K562 (cell line): ENCODE results near the gene ZCRB1. TPM values are rescaled to one million over a fixed set of nuclear protein-coding genes. Genes with fewer than 3 reads are reported as not detected.

Experiments used
- CXXC5 ChIP-seq: fragments of 250-450 bp; sonication (Bioruptor Pico); IDR thresholded peaks from 2 replicates; pipeline ENCODE4 v1.8.0; 2022; ENCODE audit warnings: inconsistent platforms, mild to moderate bottlenecking, moderate library complexity
- DACH1 ChIP-seq: fragments of 450-650 bp; IDR thresholded peaks from 2 replicates; pipeline ENCODE4 v1.6.1; 2018; ENCODE audit not compliant: partially characterized antibody
- E2F3 ChIP-seq: fragments of 250-450 bp; sonication (Bioruptor Pico); IDR thresholded peaks from 2 replicates; pipeline ENCODE4 v1.4.0; 2020; ENCODE audit warnings: mild to moderate bottlenecking
- ELF2 ChIP-seq: fragments of 250-450 bp; sonication (Bioruptor Pico); IDR thresholded peaks from 2 replicates; pipeline ENCODE4 v1.5.0; 2021; ENCODE audit warnings: mild to moderate bottlenecking
- FOXA3 ChIP-seq, 2 experiments: fragments of 450-650 bp in 1 of 2; sonication (generic) in 1 of 2; formaldehyde crosslinking; IDR thresholded peaks in 1 of 2; conservative IDR thresholded peaks in 1 of 2; 2 replicates each; pipeline versions ENCODE4 v1.4.0 to v1.8.0; 2020 to 2022; ENCODE audit warnings: mild to moderate bottlenecking in 2 of 2, missing genetic modification reagents in 1 of 2
- GABPA ChIP-seq: fragments of 200-800 bp; sonication (Bioruptor generic); conservative IDR thresholded peaks from 2 replicates; pipeline ENCODE4 v1.6.1; 2016; ENCODE audit warnings: low read depth, missing genetic modification characterization, missing compliant biosample characterization
- GABPB1 ChIP-seq: sonication (generic); formaldehyde crosslinking; IDR thresholded peaks from 2 replicates; pipeline ENCODE4 v1.8.0; 2022; ENCODE audit warnings: mild to moderate bottlenecking, missing genetic modification reagents
- HNRNPLL ChIP-seq: fragments of 200-400 bp; formaldehyde crosslinking; IDR thresholded peaks from 2 replicates; pipeline ENCODE4 v1.6.1; 2017; ENCODE audit warnings: low read length, low read depth, mild to moderate bottlenecking; ENCODE audit not compliant: poor library complexity, severe bottlenecking
- KLF6 ChIP-seq: fragments of 250-450 bp; sonication (Bioruptor Pico); IDR thresholded peaks from 2 replicates; pipeline ENCODE4 v1.4.0; 2020; ENCODE audit warnings: mild to moderate bottlenecking, moderate library complexity, borderline replicate concordance
- MAZ ChIP-seq, 2 experiments: fragments of 450-650 bp in 1 of 2; sonication (generic) in 1 of 2; formaldehyde crosslinking; IDR thresholded peaks in 1 of 2; conservative IDR thresholded peaks in 1 of 2; 2 replicates each; pipeline versions ENCODE4 v1.4.0 to v1.5.0; 2020; ENCODE audit warnings: mild to moderate bottlenecking in 1 of 2, missing genetic modification reagents in 1 of 2
- MTA1 ChIP-seq: fragments of 450-650 bp; IDR thresholded peaks from 2 replicates; pipeline ENCODE4 v1.6.1; 2017; ENCODE audit warnings: borderline replicate concordance
- NR2C2 ChIP-seq, 2 experiments: fragments of 200-800 bp in 1 of 2; sonication (Bioruptor generic) in 1 of 2; sonication (generic) in 1 of 2; formaldehyde crosslinking in 1 of 2; IDR thresholded peaks; 2 replicates each; pipeline versions ENCODE4 v1.6.1 to v1.8.0; 2016 to 2022; ENCODE audit warnings: mild to moderate bottlenecking in 1 of 2, missing compliant biosample characterization in 1 of 2, missing genetic modification characterization in 1 of 2, missing genetic modification reagents in 1 of 2
- PHB ChIP-seq: fragments of 250-450 bp; sonication (Bioruptor Pico); IDR thresholded peaks from 2 replicates; pipeline ENCODE4 v1.5.0; 2021
- PHF20 ChIP-seq: fragments of 450-650 bp; IDR thresholded peaks from 2 replicates; pipeline ENCODE4 v1.6.1; 2018; ENCODE audit not compliant: partially characterized antibody
- SMAD4 ChIP-seq: fragments of 250-450 bp; sonication (Bioruptor Pico); conservative IDR thresholded peaks from 2 replicates; pipeline ENCODE4 v1.8.0; 2021; ENCODE audit warnings: inconsistent platforms, mild to moderate bottlenecking, moderate library complexity
- SMARCB1 ChIP-seq: IDR thresholded peaks from 2 replicates; pipeline ENCODE4 v1.6.1; 2011; ENCODE audit warnings: improper control_type of control experiment, low read depth; ENCODE audit not compliant: insufficient read length
- TAF9B ChIP-seq: fragments of 450-650 bp; IDR thresholded peaks from 2 replicates; pipeline ENCODE4 v1.6.1; 2018; ENCODE audit warnings: mild to moderate bottlenecking; ENCODE audit not compliant: partially characterized antibody
- TCF7 ChIP-seq: sonication (generic); IDR thresholded peaks from 2 replicates; pipeline ENCODE4 v1.6.1; 2016; ENCODE audit warnings: antibody characterized with exemption, borderline replicate concordance
- ZBTB17 ChIP-seq: fragments of 450-650 bp; formaldehyde crosslinking; IDR thresholded peaks from 2 replicates; pipeline ENCODE4 v1.4.0; 2020; ENCODE audit warnings: mild to moderate bottlenecking
- ZNF764 ChIP-seq: fragments of 250-450 bp; sonication (Bioruptor Pico); IDR thresholded peaks from 2 replicates; pipeline ENCODE4 v1.4.0; 2020; ENCODE audit warnings: low read depth, mild to moderate bottlenecking, moderate library complexity
- polyA plus RNA-seq, 8 experiments: library from polyadenylated mRNA; depleted of rRNA in 4 of 8; stranded (reverse) in 5 of 8; unstranded in 3 of 8; fragments of >200 nt; fragmentation: Nextera tagmentation in 2 of 8; fragmentation: Illumina TruSeq in 1 of 8; extraction: Ambion mirVana in 2 of 8; extraction: Trizol in 1 of 8; gene quantifications; 2 replicates each; pipeline versions ENCODE4 v1.2.1 to v1.2.3, GENCODE V29; 2011 to 2014; ENCODE audit warnings: inconsistent platforms in 1 of 8, missing spikeins in 1 of 8
- total RNA-seq, 7 experiments: library from RNA; depleted of rRNA in 6 of 7; stranded (reverse); fragments of >200 nt in 6 of 7; fragmentation: Illumina TruSeq in 2 of 7; extraction: Trizol in 2 of 7; gene quantifications; 2 replicates each; pipeline versions ENCODE4 v1.2.1 to v1.2.3, GENCODE V29; 2011 to 2021; ENCODE audit warnings: low replicate concordance in 1 of 7
- TF ChIP-seq, protein P1 (sequence below): sonication (generic); formaldehyde crosslinking; IDR thresholded peaks from 2 replicates; pipeline ENCODE4 v1.8.1; 2023; ENCODE audit warnings: mild to moderate bottlenecking, missing genetic modification reagents
- TF ChIP-seq, protein P2 (sequence below), 2 experiments: fragments of 450-650 bp in 1 of 2; sonication (generic) in 1 of 2; formaldehyde crosslinking in 1 of 2; IDR thresholded peaks in 1 of 2; conservative IDR thresholded peaks in 1 of 2; 2 replicates each; pipeline versions ENCODE4 v1.6.1 to v1.8.1; 2016 to 2023; ENCODE audit warnings: mild to moderate bottlenecking in 2 of 2, moderate library complexity in 2 of 2, inconsistent platforms in 1 of 2, missing genetic modification reagents in 1 of 2

ZCRB1 gene
- total and polyA plus RNA-seq, 9 of the 15 experiments (the other 6 are each of a cell fraction or from before 2014, with no cell fraction given) = 36.0 to 102 (median 51.0) TPM

DNA sequence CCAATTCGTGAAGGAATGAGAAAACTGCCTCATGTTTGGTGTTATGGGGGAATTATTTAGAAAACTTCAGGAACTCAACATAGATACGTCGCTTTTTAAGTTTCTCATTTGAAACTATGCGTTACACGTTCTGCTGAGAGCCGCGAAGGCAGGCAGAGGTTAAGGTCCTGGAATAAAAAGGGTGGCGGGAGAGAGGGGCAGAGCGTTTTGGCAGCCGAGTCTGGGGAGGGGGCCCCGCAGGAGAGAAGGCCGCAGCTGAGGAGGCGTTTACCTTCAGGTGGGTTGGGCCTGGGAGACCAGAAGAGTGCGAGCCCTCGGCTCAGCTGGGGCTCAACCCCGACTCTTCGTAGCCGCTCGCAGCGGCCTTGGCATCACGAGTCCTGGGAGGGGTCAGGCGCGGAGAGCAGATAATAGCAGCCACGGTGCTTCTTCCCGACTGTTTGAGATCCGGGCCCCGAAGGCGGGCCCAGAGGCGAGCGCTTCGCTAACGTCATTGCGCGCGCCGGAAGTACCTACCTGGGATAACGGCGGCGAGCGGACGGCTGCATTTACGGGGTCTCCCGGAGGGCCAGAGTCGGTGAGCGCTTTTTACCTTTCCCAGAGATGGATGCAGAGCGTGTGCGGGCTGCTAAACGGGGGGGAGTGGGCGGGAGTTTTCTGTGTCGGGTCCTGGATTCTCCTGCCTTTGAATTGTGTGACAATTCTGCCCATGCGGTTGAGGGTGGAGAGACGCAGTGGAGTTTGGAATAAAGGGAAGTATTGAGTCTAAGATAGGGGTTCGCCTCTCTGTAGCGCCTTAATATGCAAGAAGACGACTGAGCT, at the start of gene ZCRB1, which contains the start of gene PPHLN1 (continued):
- 0 out of 4 replicates have a peak, but pooled peaks of 1 of the 2 experiments have one; percentile 13 for TF ChIP-seq FOXA3 (CRISPR knock-in tag; conservative IDR thresholded peaks at IDR 0.05 in 1 of 2, IDR thresholded peaks at IDR 0.05 in 1 of 2)
- TF ChIP-seq TCF7 = 0 out of 2 replicates have a peak, but pooled peaks have one; percentile 47
- peak; percentile 43 for TF ChIP-seq HNRNPLL
- no peak for TF ChIP-seq PHB
- TF ChIP-seq ZNF764 = peak; percentile 96
- TF ChIP-seq TAF9B = peak; percentile 60
- TF ChIP-seq ZBTB17 (CRISPR knock-in tag) = 0 out of 2 replicates have a peak, but pooled peaks have one; percentile 39
- TF ChIP-seq GABPA (tag) = peak; percentile 93
- TF ChIP-seq GABPB1 = peak; percentile 91
- TF ChIP-seq MAZ (CRISPR knock-in tag; conservative IDR thresholded peaks at IDR 0.05 in 1 of 2, IDR thresholded peaks at IDR 0.05 in 1 of 2) = peak; percentile 65 to 82; a peak in 3 of 4 replicates
- TF ChIP-seq, protein P1, sequence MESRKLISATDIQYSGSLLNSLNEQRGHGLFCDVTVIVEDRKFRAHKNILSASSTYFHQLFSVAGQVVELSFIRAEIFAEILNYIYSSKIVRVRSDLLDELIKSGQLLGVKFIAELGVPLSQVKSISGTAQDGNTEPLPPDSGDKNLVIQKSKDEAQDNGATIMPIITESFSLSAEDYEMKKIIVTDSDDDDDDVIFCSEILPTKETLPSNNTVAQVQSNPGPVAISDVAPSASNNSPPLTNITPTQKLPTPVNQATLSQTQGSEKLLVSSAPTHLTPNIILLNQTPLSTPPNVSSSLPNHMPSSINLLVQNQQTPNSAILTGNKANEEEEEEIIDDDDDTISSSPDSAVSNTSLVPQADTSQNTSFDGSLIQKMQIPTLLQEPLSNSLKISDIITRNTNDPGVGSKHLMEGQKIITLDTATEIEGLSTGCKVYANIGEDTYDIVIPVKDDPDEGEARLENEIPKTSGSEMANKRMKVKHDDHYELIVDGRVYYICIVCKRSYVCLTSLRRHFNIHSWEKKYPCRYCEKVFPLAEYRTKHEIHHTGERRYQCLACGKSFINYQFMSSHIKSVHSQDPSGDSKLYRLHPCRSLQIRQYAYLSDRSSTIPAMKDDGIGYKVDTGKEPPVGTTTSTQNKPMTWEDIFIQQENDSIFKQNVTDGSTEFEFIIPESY = peak; percentile 8; the same call in 1 of the 2 replicates
- peak; percentile 96 for TF ChIP-seq ELF2 (CRISPR knock-in tag)
- TF ChIP-seq, protein P2, sequence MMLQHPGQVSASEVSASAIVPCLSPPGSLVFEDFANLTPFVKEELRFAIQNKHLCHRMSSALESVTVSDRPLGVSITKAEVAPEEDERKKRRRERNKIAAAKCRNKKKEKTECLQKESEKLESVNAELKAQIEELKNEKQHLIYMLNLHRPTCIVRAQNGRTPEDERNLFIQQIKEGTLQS (IDR thresholded peaks at IDR 0.05) = no peak
- TF ChIP-seq, protein P2 (CRISPR knock-in tag; conservative IDR thresholded peaks at IDR 0.05) = no peak
- peak; percentile 92 for TF ChIP-seq CXXC5 (CRISPR knock-in tag)
- peak; percentile 97 for TF ChIP-seq MTA1
- peak; percentile 46; the same call in 1 of the 2 replicates for TF ChIP-seq KLF6 (CRISPR knock-in tag)
- peak; percentile 95 for TF ChIP-seq PHF20
- peak; percentile 54; the same call in 1 of the 2 replicates for TF ChIP-seq SMAD4 (CRISPR knock-in tag)
- TF ChIP-seq SMARCB1 = no peak
- no peak for TF ChIP-seq E2F3 (CRISPR knock-in tag)
- TF ChIP-seq DACH1 = peak; percentile 21
- TF ChIP-seq NR2C2 (CRISPR knock-in tag; IDR thresholded peaks at IDR 0.05) = no peak
- TF ChIP-seq NR2C2 (tag; IDR thresholded peaks at IDR 0.05) = peak; percentile 68
